Measurements from ENCODE around the gene C1orf21.

Gene C1orf21

DNA sequence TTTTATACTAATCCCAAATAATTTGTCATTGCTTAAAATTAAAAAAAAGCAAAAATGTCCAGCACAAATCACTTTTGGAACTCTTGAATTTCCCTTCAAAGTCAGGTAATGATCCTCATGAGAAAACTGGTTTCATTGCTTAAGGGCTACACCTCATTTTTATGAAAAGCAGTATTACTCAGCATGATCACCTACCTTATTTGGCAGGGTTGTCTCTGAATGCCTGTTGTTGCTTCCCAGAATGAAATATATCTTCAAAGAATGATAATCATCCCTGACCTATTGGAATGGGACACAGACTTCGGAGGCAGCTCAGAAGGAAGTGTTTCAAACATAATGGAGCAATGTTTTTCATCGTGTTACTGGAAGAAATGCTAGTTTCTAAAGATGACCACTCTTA is 29.7 kb downstream of the C1orf21 start:
- no peak for DNase-seq (ENCODE audit: low spot score)

DNA sequence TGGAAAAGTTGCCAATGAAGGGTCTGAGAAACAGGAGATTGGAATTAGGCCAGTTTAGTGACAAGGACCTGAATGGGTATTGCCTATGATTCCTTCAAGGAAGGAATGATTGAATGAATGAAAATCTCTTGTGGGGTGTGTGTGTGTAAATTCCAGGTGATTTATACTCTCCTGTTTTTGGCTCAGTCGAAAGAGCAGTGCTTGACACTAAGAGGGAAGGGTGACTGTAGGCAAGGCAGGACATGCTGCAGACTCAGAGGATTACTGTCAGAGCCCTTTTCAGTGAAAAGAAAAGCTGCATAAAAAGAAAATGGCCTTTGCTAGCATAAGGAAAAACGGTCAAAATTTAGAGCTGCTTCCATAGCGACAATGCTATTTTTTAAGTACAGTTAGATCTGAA is 30.1 kb downstream of the C1orf21 start:
- no peak for DNase-seq (ENCODE audit: low spot score)

DNA sequence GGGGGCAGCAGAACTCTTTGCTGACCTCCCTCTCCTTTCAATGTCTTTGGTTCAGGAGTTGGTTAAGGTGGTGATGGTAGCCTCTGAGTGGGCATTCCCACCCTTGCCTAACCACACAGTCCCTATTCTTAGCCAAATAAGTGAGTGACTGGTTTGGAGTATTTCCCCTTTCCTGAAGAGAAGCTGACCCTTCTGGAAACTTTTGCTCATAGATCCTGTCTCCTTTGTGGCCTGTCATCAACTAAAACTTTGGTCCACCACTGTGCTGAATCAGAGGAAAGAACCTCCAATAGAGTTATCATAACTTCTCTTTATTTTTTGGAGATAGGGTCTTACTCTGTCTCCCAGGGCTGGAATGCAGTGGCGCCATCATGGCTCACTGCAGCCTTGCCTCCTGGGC is 31.1 kb downstream of the C1orf21 start:
- no peak for DNase-seq (ENCODE audit: low spot score)

DNA sequence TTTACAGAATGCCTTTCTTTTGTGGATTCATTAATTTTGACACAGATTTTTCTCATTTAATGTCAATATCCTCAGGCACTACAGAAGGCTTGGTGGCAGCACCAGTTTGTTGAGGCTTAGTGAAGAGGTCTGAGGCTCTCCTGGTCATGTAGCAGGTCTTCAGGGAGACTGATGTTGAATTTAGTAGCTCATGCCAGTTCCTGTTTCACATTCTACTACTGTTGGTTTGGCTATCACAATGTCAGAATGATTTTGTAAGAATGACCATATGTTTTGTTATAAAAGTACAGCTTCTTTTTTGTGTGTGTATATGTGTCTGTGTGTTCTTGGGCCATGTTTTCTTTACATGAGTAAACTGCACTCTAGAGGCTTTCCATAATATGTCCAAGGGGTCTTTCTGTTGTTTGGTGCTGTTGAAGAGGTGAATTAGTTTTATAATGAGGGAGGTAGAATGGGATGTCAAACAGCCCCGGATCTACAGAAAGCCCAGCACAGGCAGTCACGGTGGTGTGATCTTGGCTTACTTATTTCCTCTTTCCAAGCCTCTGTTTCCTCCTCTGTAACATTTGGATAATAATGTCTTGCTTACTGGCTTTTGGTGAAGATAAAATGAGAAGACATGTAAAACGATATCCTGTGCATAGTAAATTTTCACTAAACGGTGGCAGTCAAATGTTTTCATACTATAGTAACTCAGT is 32.0 kb downstream of the C1orf21 start:
- DNase-seq (ENCODE audit: low spot score): no peak

DNA sequence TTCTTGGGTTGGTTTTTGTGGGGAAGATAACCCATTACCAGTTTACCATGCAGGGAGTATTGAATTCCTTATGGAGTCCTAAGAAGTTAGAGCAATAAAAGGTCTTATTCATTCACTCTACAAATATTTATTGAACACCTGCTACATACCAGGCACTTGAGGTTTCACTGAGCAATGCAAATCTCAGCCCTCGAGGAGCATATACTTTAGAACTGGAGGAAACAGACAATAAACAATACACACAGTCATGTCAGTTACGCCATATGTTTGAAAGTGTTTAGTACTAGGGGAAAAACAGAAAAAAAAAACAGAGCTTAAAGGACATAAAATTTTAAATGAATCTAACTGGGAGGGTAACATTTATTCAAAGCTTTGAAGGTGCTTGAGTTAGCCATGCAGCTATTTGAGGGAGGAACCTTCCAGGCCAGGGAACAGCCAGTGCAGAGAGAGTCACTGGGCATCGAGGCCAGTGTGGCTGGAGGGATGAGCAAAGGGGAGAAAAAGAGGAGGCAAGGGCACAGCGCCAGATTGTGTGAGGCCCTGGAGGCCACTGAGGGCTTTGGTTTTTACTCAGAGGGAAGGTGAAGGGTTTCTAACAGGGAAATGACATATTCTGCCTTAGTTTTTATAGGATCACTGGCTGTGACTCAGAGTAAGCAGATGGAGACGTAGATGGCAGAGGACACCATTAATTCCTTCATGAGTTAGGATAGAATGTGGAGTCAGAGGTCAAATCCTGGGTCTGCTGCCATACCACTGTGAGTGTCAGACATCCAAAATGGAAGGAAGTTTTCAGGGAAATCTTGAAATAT is 32.7 kb downstream of the C1orf21 start:
- DNase-seq (ENCODE audit: low spot score): no peak

DNA sequence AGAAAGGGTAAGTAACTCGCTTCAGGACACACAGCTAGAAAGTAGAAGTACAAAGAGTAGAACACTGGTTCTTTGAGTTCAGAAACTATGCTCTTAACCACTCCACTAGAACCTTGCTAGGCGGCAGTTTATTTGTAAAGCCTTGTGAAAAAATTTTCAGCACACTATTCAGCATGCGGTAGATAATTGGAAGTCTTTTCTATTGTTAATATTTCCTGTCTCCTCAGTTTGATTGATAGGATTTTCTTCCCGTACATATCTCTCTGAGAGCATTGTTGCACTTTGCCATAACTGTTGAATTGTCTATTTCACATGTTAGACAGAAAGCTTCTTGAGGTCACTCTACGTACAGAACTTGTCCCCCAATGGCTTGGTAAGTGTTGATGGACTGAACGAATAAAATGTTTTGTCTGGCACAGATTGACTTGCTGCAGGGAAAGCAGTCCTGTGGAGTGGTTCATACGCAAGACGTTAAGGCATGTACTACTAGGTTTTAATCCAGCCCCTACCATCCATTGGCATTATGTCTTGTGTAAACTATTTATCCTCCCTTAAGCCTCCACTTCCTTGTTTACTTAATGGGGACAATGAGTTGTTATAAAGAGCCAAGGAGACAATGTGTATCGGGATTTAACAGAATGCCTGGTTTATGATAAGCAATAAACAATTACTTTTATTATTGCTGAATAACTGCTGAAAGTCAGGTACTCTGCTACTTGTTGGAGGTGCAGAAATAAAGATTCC is 35.8 kb downstream of the C1orf21 start:
- no peak for DNase-seq (ENCODE audit: low spot score)

DNA sequence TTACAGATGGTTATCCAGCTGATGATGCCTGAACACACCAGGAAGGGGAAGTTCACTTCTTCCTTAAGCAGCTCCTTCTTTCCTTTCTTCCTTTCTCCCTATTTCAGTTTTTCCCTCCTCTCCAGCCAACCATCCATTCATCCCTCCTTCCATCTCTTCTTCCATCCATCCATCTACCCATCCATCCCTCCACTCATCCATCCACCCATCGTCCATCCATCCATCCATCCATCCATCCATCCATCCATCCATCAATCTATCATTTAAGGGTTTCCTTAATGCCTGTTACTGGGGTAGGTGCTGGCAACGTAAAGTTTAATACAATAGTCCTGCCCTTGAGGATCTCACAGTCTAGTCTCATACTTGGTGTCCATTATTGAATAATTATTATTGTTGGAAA is 36.8 kb downstream of the C1orf21 start:
- no peak for DNase-seq (ENCODE audit: low spot score)

DNA sequence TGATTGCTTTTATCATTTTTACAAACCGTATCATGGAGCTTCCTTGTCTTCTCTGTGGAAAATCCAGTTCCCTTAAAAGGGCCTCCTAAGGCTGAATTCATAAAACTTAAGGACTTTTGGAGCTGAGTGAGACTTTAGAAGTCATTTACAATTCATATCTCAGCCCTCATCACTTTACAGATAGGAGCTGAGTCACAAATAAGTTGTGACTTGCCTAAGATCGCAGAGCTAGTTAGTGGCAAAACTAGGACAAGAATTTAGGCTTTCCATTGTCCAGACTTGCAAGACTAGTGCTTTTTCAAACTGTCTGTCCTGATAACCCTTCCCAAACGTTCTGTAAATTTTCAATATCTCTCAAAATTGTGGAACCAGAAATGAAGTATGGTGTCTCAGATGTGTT is 37.3 kb downstream of the C1orf21 start:
- no peak for DNase-seq (ENCODE audit: low spot score)

DNA sequence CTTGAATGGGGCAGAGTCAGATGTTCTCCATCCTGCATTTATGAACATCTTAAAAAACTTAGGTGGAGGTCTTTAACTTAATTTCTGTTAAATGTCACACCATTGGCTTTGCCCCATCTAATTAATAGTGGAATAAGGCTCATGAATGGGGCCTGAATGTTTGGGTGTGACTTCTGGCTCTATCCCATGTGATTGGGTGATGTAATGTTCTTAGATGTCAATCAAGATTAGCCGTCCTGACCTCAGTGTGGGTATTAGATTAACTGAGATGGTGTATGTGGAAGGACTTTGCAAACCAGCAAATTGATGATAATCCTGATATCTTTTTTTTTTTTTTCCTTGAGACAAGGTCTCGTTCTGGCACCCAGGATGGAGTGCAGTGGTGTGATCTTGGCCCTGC is 38.1 kb downstream of the C1orf21 start:
- no peak for DNase-seq (ENCODE audit: low spot score)

DNA sequence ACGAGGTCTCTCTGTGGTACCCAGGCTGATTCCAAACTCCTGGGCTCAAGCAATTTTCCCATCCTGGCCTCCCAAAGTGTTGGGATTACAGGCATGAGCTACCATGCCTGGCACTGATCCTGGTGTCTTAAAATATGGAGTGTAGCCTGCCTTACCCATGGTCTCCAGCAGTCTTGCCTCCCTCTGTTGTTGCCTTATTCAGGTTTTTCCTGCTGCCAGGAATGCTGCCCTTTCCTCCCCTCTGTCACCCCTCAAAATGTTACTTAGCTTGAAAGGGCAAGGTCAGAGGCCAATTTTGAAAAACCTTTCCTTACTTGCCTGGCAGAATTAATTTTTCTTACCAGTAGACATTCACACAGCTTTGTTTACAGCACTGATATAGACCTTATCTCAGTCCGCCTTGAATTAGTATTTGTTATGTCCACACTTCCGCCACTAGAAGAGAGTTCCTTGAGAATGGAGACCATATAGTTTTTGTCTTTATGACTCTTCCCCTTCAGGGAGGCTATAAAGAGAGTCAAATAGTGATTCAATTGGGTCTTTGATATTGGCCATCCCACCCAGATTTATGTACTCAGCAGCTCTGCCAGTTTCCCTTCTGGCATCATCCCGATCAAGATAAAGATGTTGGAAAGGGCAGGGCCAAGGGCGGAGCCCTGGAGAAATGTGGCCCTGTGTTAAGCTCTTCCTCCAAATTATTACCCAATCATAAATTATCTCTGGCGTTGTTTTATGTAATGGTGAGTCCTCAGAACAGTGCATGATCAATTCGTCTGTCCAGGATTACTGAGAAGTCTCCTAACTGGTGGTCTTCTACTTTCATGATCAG is 38.8 kb downstream of the C1orf21 start:
- no peak for DNase-seq (ENCODE audit: low spot score)

DNA sequence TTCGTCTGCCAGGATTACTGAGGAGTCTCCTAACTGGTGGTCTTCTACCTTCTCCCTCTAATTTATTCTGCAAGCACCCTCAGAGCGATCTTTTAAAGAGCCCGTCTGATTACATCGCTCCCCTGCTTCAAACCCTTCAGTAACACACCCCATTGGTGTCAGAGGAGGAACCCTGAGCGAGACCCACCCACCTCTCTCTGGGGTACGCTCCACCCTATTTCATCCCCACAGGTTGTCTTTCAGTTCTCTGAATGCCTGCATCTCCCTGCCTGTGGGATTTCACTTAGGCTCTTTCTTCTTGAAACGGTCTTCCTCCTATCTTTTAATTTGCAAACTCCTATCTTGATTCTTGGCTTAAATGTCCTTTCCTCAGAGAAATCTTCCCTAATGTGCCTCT is 39.4 kb downstream of the C1orf21 start:
- no peak for DNase-seq (ENCODE audit: low spot score)

DNA sequence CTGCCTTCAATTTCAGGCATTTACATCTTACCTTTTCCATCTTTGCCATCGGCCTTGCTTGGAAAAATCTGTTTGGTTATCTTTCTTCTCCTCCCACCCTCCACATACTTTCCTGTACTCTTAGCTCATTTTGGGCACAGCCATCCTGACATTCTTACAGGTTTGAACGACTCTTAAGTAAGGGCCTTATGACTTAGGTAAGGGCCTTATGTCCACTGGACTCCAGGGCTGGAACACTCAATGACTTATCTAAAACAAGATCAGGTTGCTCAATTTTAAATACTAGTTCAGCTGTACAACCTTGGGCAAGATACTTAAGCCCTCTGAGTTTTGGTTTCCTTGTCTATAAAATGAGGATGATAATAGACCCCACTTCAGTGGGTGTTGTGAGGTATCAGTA is 40.9 kb downstream of the C1orf21 start:
- no peak for DNase-seq (ENCODE audit: low spot score)

DNA sequence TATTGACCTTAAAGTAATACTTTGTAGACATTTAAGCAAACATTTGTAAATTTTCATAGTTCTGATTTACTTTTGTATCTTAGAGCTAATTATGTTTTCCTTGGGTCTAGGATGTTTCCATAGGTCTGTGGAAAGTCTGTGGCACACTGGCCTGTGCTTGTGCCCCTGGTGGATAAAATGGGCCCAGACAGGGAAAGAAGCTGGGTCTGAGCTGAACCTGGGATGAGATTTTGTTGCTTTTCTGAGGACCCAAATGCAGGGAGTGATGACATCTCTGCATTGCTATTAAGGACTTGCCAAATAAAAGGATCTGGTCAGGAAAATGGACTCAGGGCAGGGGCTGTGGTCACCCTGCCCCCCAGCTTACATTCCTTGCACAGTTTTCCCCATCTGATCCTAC is 41.8 kb downstream of the C1orf21 start:
- DNase-seq (ENCODE audit: low spot score): no peak

DNA sequence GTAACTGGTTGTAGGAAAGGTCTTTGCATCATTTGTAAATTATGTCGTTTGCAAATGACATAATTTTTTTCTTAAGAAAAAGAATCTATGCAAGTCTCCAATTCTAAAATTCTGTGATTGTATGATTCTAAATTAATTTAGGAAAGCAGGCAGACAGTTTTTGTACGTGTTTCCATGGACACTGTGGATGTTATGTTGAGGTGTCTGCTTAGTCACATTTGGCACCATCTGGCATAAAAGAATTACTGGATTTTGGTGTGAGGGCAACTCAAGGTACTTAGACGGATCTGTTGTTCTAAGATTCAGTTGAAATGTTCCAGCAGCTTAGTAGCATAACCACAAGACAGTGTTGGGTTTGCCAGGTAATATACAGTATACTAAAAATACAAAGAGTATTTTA is 42.5 kb downstream of the C1orf21 start:
- DNase-seq (ENCODE audit: low spot score): no peak

DNA sequence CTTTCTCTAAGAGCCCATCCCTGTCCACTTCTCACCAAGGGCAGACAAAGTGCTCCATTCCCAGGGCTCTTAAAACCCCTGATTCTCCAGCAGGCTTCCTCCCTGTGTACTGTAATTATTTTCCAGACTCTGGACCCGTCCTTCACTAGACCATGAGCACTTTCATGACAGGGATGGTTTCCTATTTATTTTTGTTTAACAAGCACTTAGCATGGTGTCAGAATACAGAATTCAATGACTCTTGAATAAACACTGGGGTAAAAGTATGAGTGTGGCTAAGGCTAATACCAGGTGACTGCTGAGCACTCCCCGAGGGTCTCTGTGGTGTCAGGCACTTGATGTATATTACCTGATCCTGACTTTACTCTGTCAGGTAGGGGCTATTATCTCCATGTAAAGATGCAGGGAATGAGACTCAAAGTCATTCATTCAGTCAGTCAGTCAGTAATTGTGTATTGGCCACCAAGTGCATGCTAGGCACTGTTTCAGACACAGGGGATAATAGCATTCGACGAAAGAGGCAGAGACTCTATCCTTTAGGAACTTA is 47.2 kb downstream of the C1orf21 start:
- no peak for DNase-seq (ENCODE audit: low spot score)

DNA sequence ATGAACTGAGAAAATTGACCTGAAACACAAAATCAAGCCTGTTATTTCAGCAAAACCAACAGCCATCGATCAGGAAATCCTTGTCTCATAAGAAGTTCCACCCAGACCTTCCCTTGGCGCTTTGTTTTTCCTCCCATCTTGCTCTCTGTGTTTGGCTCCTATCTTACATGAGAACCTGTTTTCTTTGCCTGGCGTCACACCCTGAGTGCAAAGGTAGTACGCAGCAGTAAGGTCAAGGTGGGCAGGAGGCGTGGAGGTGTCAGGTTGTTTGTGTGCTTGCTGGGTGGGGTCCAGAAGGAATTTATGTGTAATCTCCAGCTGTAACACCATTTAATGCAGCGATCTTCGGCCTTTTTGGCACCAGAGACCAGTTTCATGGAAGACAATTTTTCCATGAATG is 50.5 kb downstream of the C1orf21 start:
- no peak for DNase-seq (ENCODE audit: low spot score)

DNA sequence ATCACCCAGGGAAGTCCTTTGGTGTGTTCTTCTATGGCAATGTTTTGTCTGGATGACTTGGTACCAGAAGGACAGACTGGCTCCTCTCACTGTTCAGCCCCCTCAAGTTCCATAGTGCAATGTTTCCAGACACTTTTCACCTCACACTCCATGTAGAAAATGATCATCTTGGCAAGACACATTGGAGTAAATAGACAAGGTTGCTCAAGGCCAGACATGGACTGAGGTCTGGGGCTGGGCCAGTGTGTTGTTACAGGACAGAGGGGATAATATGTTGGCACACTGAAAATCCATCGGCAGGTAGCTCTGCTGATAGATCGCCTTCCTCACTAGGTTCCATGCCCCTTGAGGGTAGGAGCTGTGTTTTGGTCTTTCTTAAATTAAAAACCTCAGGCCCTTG is 51.5 kb downstream of the C1orf21 start:
- DNase-seq (ENCODE audit: low spot score): no peak

DNA sequence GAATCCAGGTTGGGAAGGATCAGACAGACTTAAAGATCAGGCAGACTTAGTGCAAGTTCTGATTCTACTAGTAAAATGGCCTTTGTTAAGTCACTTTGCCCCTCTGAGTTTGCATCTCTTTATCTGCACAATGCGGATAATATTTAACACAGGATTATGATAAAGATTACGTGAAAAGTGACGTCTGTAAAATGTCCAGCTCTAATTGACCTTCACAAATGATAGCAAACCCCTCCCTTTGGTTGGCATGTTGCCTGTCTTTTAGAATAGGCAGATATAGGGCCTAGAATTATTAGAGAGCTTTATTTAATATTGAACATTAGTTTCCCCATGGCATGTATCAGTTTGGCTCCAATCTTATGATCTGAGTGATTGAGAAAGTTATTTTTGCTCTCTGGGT is 55.4 kb downstream of the C1orf21 start:
- DNase-seq (ENCODE audit: low spot score): no peak

DNA sequence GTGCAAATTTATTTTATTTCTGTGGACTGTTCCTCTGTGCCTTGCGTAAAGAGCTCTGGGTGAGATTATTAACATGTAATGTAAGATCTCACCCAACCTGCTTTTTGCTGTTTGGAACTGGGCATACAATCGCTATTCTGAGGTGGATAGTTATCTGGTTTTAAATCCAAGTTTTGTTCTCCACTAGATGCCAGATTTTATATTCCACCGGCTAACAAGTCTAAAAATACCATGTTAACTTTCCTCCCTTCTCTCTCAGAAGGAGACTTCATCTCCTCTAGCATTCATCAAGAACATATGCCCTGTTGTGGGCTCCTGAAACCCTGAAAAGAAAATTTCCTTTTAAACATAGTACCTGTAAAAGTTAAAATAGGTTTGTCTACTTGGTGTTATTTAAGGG is 56.4 kb downstream of the C1orf21 start:
- no peak for DNase-seq (ENCODE audit: low spot score)

DNA sequence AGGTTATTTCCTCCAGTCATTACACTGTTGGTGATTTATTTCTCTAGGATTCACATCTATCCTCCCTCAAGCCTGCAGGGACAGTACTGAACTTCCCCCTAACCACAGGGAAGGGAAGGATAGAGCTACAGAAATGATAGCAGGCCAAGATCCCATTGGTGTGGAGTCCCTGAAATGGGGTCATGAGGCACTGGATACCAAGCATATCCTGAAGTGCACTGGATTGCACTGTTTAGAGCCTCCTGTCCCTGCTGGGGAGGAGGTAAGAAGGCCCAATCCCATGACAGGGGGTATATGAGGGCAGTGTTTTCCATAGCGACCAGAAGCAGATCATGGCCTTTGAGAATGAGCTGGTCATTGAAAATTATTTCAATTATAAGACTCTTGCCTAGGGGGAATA is 56.8 kb downstream of the C1orf21 start:
- no peak for DNase-seq (ENCODE audit: low spot score)

DNA sequence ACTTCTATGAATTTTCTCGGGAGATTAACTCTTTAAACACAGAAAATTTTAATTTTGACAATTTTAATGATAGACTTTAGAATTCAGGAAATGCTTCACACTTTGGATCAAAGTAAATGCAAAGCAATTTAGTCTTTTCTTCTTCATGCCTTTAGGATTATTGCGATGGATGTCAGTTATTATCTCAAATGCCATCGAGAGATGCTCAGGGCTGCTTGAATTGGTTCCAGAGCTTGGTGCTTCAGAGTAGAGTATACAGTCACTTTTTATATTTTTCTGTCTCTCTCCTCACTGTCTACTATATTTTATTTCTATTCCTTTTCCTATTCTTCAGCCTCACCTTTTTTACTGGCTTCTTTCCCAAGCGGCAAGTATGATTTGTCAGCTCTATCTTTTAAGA is 59.2 kb downstream of the C1orf21 start:
- DNase-seq (ENCODE audit: low spot score): no peak

DNA sequence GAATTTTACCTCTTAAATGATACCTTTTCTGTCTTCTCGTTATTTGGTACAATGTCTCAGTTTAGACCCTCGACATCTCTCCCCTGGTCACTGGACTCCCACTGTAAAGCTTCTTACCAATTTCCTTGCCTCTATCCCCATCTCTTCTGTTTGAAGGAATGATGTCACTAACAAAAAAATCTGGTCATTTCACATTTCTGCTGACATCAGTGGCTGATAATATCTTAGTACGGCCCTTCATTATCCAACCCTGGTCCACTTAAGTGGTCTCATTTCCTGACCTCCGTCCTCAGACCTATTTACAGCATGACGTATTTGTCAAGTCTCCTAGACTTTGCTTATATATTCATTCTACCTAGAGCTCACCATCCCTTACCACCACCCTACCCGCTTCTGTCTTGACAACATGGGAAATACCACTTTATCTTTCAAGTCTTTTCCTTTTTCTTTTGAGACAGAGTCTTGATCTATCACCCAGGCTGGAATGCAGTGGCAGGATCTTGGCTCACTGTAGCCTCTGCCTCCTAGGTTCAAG is 60.9 kb downstream of the C1orf21 start:
- no peak for DNase-seq (ENCODE audit: low spot score)
